ENCODE data around the gene ST14. TPM values are rescaled to one million over a fixed set of nuclear protein-coding genes. Genes with fewer than 3 reads are reported as not detected.

Gene ST14
- total RNA-seq, 1 experiment from 2014 or later = 1.8 TPM

DNA sequence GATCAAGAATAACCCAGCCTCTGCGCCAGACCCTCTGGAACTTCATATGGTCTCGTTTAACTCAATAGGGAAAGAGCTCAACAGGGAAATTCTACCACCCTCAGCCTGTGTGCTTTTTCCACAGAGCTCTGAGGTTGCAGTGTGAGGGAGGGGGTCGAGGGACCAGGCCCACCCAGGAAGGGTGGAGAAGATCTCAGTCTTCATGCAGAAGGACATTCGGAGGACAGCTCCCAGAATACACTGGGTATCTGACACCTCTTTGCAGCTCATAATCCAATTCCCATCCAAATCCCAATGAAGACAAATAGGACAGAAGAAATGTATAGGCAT, 56.6 kb downstream of the ST14 start:
- Histone ChIP-seq H3K4me3 (ENCODE audit: low read depth in 2 of 2, low read length in 2 of 2) (no peak overlapping the region), H3K27ac (ENCODE audit: low read length) (no peak overlapping the region), H3K27me3 (ENCODE audit: control insufficient read depth, insufficient read depth, low read length) (no peaks in the 10 kb centered on the region), H3K36me3 (ENCODE audit: control insufficient read depth, insufficient read depth, low read length) (no peaks in the 10 kb centered on the region), H3K9me3 (ENCODE audit: control insufficient read depth, insufficient read depth, low read depth, low read length) (no peaks in the 10 kb centered on the region), H3K4me1 (ENCODE audit: control insufficient read depth, insufficient read depth, low read length) (0 out of 2 replicates have a peak, but pooled peaks cover 2% of the 10 kb centered on the region)
- intact Hi-C loops (cut with micrococcal nuclease; ENCODE audit: unreplicated experiment) = loop anchor here (10.0 kb wide), 1 partner anchor 169 kb away; no protein-coding TSS in a partner anchor
- no TSS peak for BruUV-seq (replicated peaks)
- no peak for TF ChIP-seq POLR2AphosphoS5 (IDR thresholded peaks at IDR 0.05; ENCODE audit: low read depth, low read length)
- TF ChIP-seq TCF7L2 (IDR thresholded peaks at IDR 0.05; ENCODE audit: low read depth, low read length) = no peak
- TF ChIP-seq, protein P1, sequence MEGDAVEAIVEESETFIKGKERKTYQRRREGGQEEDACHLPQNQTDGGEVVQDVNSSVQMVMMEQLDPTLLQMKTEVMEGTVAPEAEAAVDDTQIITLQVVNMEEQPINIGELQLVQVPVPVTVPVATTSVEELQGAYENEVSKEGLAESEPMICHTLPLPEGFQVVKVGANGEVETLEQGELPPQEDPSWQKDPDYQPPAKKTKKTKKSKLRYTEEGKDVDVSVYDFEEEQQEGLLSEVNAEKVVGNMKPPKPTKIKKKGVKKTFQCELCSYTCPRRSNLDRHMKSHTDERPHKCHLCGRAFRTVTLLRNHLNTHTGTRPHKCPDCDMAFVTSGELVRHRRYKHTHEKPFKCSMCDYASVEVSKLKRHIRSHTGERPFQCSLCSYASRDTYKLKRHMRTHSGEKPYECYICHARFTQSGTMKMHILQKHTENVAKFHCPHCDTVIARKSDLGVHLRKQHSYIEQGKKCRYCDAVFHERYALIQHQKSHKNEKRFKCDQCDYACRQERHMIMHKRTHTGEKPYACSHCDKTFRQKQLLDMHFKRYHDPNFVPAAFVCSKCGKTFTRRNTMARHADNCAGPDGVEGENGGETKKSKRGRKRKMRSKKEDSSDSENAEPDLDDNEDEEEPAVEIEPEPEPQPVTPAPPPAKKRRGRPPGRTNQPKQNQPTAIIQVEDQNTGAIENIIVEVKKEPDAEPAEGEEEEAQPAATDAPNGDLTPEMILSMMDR (IDR thresholded peaks at IDR 0.05) = no peak
- TF ChIP-seq, protein P2, sequence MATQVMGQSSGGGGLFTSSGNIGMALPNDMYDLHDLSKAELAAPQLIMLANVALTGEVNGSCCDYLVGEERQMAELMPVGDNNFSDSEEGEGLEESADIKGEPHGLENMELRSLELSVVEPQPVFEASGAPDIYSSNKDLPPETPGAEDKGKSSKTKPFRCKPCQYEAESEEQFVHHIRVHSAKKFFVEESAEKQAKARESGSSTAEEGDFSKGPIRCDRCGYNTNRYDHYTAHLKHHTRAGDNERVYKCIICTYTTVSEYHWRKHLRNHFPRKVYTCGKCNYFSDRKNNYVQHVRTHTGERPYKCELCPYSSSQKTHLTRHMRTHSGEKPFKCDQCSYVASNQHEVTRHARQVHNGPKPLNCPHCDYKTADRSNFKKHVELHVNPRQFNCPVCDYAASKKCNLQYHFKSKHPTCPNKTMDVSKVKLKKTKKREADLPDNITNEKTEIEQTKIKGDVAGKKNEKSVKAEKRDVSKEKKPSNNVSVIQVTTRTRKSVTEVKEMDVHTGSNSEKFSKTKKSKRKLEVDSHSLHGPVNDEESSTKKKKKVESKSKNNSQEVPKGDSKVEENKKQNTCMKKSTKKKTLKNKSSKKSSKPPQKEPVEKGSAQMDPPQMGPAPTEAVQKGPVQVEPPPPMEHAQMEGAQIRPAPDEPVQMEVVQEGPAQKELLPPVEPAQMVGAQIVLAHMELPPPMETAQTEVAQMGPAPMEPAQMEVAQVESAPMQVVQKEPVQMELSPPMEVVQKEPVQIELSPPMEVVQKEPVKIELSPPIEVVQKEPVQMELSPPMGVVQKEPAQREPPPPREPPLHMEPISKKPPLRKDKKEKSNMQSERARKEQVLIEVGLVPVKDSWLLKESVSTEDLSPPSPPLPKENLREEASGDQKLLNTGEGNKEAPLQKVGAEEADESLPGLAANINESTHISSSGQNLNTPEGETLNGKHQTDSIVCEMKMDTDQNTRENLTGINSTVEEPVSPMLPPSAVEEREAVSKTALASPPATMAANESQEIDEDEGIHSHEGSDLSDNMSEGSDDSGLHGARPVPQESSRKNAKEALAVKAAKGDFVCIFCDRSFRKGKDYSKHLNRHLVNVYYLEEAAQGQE (IDR thresholded peaks at IDR 0.05; ENCODE audit: insufficient read depth in 1 of 2, low read depth in 2 of 2, low read length in 1 of 2) = no peak
- TF ChIP-seq SIN3A (IDR thresholded peaks at IDR 0.05; ENCODE audit: borderline replicate concordance, insufficient read depth, low read depth, low read length) = no peak
- no peak for DNase-seq (ENCODE audit: low read depth, low spot score)
- in situ Hi-C loops (cut with HindIII; ENCODE audit: low pct_unique_long_range_greater_than_20kb, low sequenced_read_pairs) = no loop called here
- CTCF ChIA-PET = no interaction called here
- POLR2A ChIA-PET = no interaction called here
- no peak for ATAC-seq

DNA sequence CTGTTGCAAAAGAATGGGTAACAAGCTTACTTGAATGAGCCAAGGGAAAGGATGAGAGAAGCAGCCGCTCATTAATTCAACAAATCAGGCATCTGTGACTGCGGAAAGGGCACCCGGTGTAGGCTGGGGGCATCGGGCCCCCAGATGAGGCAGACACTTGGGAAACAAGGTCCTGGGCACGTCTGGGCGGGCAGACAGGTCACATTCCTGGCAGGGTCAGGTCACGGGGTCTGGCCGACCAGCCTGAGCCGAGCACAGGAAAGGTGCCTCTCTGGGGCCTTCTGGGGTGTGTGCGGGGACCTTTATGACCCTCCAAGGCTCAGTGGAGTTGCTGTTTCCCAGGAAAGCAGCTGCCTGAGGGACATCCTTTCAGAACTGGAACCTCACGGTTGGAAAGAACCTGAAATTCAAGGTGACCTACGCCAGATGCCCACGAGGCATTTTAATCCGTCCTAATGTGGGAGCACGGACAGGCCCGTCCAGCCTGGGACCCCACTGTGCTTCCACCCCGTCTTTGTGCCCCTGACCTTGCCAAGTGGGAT, 57.1 kb downstream of the ST14 start:
- Histone ChIP-seq H3K4me1 (ENCODE audit: control insufficient read depth, insufficient read depth, low read length) (0 out of 2 replicates have a peak, but pooled peaks cover 2% of the 10 kb centered on the region), H3K9me3 (ENCODE audit: control insufficient read depth, insufficient read depth, low read depth, low read length) (no peaks in the 10 kb centered on the region), H3K27ac (ENCODE audit: low read length) (no peak overlapping the region), H3K36me3 (ENCODE audit: control insufficient read depth, insufficient read depth, low read length) (no peaks in the 10 kb centered on the region), H3K4me3 (ENCODE audit: low read depth in 2 of 2, low read length in 2 of 2) (no peak overlapping the region), H3K27me3 (ENCODE audit: control insufficient read depth, insufficient read depth, low read length) (no peaks in the 10 kb centered on the region)
- BruUV-seq (replicated peaks) = no TSS peak
- DNase-seq (ENCODE audit: low read depth, low spot score) (no peak), ATAC-seq (no peak)
- TF ChIP-seq, protein P2 (IDR thresholded peaks at IDR 0.05; ENCODE audit: insufficient read depth in 1 of 2, low read depth in 2 of 2, low read length in 1 of 2) = no peak
- TF ChIP-seq SIN3A (IDR thresholded peaks at IDR 0.05; ENCODE audit: borderline replicate concordance, insufficient read depth, low read depth, low read length) = no peak
- intact Hi-C loops (cut with micrococcal nuclease; ENCODE audit: unreplicated experiment) (loop anchor here (10.0 kb wide), 1 partner anchor 168 kb away; no protein-coding TSS in a partner anchor), in situ Hi-C loops (cut with HindIII; ENCODE audit: low pct_unique_long_range_greater_than_20kb, low sequenced_read_pairs) (no loop called here)
- POLR2A ChIA-PET = no interaction called here
- CTCF ChIA-PET = no interaction called here
